ENCODE measurements around the gene ATG16L1. TPM values are rescaled to one million over a fixed set of nuclear protein-coding genes. Genes with fewer than 3 reads are reported as not detected.
A peak's percentile ranks its signal among the peaks of the same experiment; 100 is the strongest.

Gene ATG16L1
- total RNA-seq, 1 donor from 2014 or later: 18.3 TPM

DNA sequence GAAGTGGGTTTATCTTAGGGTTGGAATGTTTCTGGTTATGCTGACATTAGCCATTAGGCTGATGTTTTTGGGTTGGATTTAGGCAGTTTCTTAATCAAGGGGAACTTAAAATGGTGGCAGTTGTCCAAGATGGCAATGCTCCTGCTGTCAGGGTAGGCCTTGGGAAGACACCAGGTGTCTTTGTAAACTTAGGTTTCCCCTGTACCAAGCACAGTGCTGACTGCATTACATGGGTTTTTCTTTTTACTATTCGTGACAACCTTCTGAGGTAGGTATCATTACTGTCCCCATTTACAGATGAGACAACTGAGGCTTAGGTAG, 528 bp upstream of the ATG16L1 start:
- peaks cover 0 to 8% (median 0%) of the 10 kb centered on the region in 3 donors for H3K36me3 ChIP-seq (ENCODE audit: control insufficient read depth in 3 of 3, insufficient read depth in 3 of 3, low read length in 3 of 3)
- peak overlapping the region; percentile 74 to 95 (median 94) for H3K4me3 ChIP-seq (ENCODE audit: low read length in 3 of 3)
- no peaks in the 10 kb centered on the region for H3K9me3 ChIP-seq (ENCODE audit: control insufficient read depth in 3 of 3, low read length in 3 of 3)
- peak overlapping the region; percentile 54 to 84 (median 68) for H3K9ac ChIP-seq (ENCODE audit: low read depth in 1 of 3, low read length in 3 of 3)
- H3K27ac ChIP-seq (ENCODE audit: low read depth, low read length): peak overlapping the region; percentile 75
- H3K4me1 ChIP-seq (ENCODE audit: control insufficient read depth in 3 of 3, insufficient read depth in 3 of 3, low read length in 3 of 3): peaks cover 11 to 21% (median 17%) of the 10 kb centered on the region in 3 donors
- no peaks in the 10 kb centered on the region for H3K27me3 ChIP-seq (ENCODE audit: control insufficient read depth in 3 of 3, insufficient read depth in 3 of 3, low read length in 3 of 3)

DNA sequence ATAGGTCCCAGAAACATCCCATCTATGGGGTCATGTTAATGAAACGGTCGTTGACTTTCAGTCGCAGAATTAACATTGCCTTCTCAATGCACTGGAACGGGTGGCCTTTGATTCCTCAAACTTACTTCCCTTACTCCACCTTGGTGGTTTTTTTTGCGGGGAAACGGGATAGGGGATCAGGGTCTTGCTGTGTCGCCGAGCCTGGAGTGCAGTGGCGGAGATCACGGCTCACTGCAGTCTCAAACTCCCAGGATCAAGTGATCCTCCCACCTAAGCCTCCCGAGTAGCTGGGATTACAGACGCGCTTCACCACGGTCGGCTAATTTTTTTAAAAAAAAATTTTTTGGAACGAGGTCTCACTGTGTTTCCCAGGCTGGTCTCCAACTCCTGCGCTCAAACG, 754 bp downstream of the ATG16L1 start:
- H3K27ac ChIP-seq (ENCODE audit: low read depth, low read length): peak overlapping the region; percentile 44
- peaks cover 11 to 21% (median 17%) of the 10 kb centered on the region in 3 donors for H3K4me1 ChIP-seq (ENCODE audit: control insufficient read depth in 3 of 3, insufficient read depth in 3 of 3, low read length in 3 of 3)
- peak overlapping the region; percentile 94 to 96 (median 95) for H3K4me3 ChIP-seq (ENCODE audit: low read length in 3 of 3)
- H3K9me3 ChIP-seq (ENCODE audit: control insufficient read depth in 3 of 3, low read length in 3 of 3): no peaks in the 10 kb centered on the region
- H3K9ac ChIP-seq (ENCODE audit: low read depth in 1 of 3, low read length in 3 of 3): peak overlapping the region; percentile 84 to 92 (median 90)
- no peaks in the 10 kb centered on the region for H3K27me3 ChIP-seq (ENCODE audit: control insufficient read depth in 3 of 3, insufficient read depth in 3 of 3, low read length in 3 of 3)
- H3K36me3 ChIP-seq (ENCODE audit: control insufficient read depth in 3 of 3, insufficient read depth in 3 of 3, low read length in 3 of 3): peaks cover 2 to 15% (median 2%) of the 10 kb centered on the region in 3 donors

DNA sequence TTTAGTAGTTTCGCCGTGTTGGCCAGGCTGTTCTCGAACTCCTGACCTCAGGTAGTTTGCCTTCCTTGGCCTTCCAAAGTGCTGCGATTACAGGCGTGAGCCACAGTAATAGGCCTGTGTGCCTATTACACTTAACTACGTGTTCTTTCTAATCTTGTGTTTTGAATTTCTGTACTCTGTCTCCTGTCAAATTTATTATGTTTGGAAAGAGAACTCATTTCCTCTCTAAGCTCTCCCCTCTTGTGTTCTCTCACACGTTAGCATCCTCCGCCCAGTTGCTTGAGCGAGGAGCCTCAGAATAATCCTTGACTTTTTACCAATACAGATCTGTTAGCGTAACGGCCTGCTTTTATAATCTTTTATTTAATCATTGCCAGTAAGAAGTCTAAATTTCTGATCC, 3.7 kb downstream of the ATG16L1 start:
- peaks cover 4 to 38% (median 25%) of the 10 kb centered on the region in 3 donors for H3K36me3 ChIP-seq (ENCODE audit: control insufficient read depth in 3 of 3, insufficient read depth in 3 of 3, low read length in 3 of 3)
- peaks cover 11 to 21% (median 17%) of the 10 kb centered on the region in 3 donors for H3K4me1 ChIP-seq (ENCODE audit: control insufficient read depth in 3 of 3, insufficient read depth in 3 of 3, low read length in 3 of 3)
- H3K27ac ChIP-seq (ENCODE audit: low read depth, low read length): no peak overlapping the region

GRCh38 chr2:233256048-233256447, 4.6 kb downstream of the ATG16L1 start:
- Histone ChIP-seq H3K36me3 (ENCODE audit: control insufficient read depth in 3 of 3, insufficient read depth in 3 of 3, low read length in 3 of 3) (peaks cover 8 to 42% (median 25%) of the 10 kb centered on the region in 3 donors), H3K4me1 (ENCODE audit: control insufficient read depth in 3 of 3, insufficient read depth in 3 of 3, low read length in 3 of 3) (peaks cover 11 to 21% (median 17%) of the 10 kb centered on the region in 3 donors), H3K27ac (ENCODE audit: low read depth, low read length) (no peak overlapping the region)

More for the DNA sequence above, 3.7 kb downstream of the ATG16L1 start:
- Histone ChIP-seq H3K27me3 (ENCODE audit: control insufficient read depth in 3 of 3, insufficient read depth in 3 of 3, low read length in 3 of 3) (no peaks in the 10 kb centered on the region), H3K9ac (ENCODE audit: low read depth in 1 of 3, low read length in 3 of 3) (no peak overlapping the region), H3K9me3 (ENCODE audit: control insufficient read depth in 3 of 3, low read length in 3 of 3) (no peaks in the 10 kb centered on the region), H3K4me3 (ENCODE audit: low read length in 3 of 3) (no peak overlapping the region)

GRCh38 chr2:233258211-233258610, 6.7 kb downstream of the ATG16L1 start:
- Histone ChIP-seq H3K9me3 (ENCODE audit: control insufficient read depth in 3 of 3, low read length in 3 of 3) (no peaks in the 10 kb centered on the region), H3K9ac (ENCODE audit: low read depth in 1 of 3, low read length in 3 of 3) (no peak overlapping the region), H3K27ac (ENCODE audit: low read depth, low read length) (no peak overlapping the region), H3K27me3 (ENCODE audit: control insufficient read depth in 3 of 3, insufficient read depth in 3 of 3, low read length in 3 of 3) (no peaks in the 10 kb centered on the region), H3K4me3 (ENCODE audit: low read length in 3 of 3) (no peak overlapping the region), H3K4me1 (ENCODE audit: control insufficient read depth in 3 of 3, insufficient read depth in 3 of 3, low read length in 3 of 3) (peaks cover 2 to 10% (median 6%) of the 10 kb centered on the region in 3 donors), H3K36me3 (ENCODE audit: control insufficient read depth in 3 of 3, insufficient read depth in 3 of 3, low read length in 3 of 3) (peaks cover 22 to 56% (median 44%) of the 10 kb centered on the region in 3 donors)

More at GRCh38 chr2:233256048-233256447, 4.6 kb downstream of the ATG16L1 start:
- H3K9ac ChIP-seq (ENCODE audit: low read depth in 1 of 3, low read length in 3 of 3): no peak overlapping the region
- no peak overlapping the region for H3K4me3 ChIP-seq (ENCODE audit: low read length in 3 of 3)
- H3K27me3 ChIP-seq (ENCODE audit: control insufficient read depth in 3 of 3, insufficient read depth in 3 of 3, low read length in 3 of 3): no peaks in the 10 kb centered on the region
- H3K9me3 ChIP-seq (ENCODE audit: control insufficient read depth in 3 of 3, low read length in 3 of 3): no peaks in the 10 kb centered on the region

DNA sequence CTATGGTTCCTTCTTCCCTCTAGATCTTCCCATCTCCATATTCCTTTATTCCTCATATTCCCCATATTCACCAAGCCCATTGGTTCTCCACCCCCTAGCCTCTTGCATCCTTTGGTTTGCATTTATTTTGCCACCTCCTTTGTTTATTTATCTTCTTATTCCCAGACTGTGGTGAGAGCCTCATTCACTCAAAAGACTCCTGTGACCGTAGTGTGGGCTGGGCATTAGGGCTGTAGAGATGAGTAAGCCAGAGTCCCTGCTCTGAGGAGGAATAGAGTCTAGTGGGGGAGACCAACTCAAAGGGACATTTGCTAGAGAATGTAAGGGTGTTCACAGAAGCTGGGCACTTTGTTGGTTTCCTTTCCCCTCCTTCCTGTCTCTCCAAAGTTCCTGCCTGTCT, 8.3 kb downstream of the ATG16L1 start:
- no peak overlapping the region for H3K4me3 ChIP-seq (ENCODE audit: low read length in 3 of 3)
- no peak overlapping the region for H3K9ac ChIP-seq (ENCODE audit: low read depth in 1 of 3, low read length in 3 of 3)
- peaks cover 36 to 65% (median 59%) of the 10 kb centered on the region in 3 donors for H3K36me3 ChIP-seq (ENCODE audit: control insufficient read depth in 3 of 3, insufficient read depth in 3 of 3, low read length in 3 of 3)
- no peaks in the 10 kb centered on the region for H3K4me1 ChIP-seq (ENCODE audit: control insufficient read depth in 3 of 3, insufficient read depth in 3 of 3, low read length in 3 of 3)
- no peaks in the 10 kb centered on the region for H3K9me3 ChIP-seq (ENCODE audit: control insufficient read depth in 3 of 3, low read length in 3 of 3)
- H3K27me3 ChIP-seq (ENCODE audit: control insufficient read depth in 3 of 3, insufficient read depth in 3 of 3, low read length in 3 of 3): no peaks in the 10 kb centered on the region
- no peak overlapping the region for H3K27ac ChIP-seq (ENCODE audit: low read depth, low read length)

- no peaks in the 10 kb centered on the region for H3K4me1 ChIP-seq (ENCODE audit: control insufficient read depth in 3 of 3, insufficient read depth in 3 of 3, low read length in 3 of 3)
- H3K9ac ChIP-seq (ENCODE audit: low read depth in 1 of 3, low read length in 3 of 3): no peak overlapping the region
- no peak overlapping the region for H3K4me3 ChIP-seq (ENCODE audit: low read length in 3 of 3)
- H3K36me3 ChIP-seq (ENCODE audit: control insufficient read depth in 3 of 3, insufficient read depth in 3 of 3, low read length in 3 of 3): peaks cover 40 to 71% (median 68%) of the 10 kb centered on the region in 3 donors
- H3K27me3 ChIP-seq (ENCODE audit: control insufficient read depth in 3 of 3, insufficient read depth in 3 of 3, low read length in 3 of 3): no peaks in the 10 kb centered on the region
- no peak overlapping the region for H3K27ac ChIP-seq (ENCODE audit: low read depth, low read length)
- no peaks in the 10 kb centered on the region for H3K9me3 ChIP-seq (ENCODE audit: control insufficient read depth in 3 of 3, low read length in 3 of 3)
These were observed 9.2 kb downstream of the ATG16L1 start for GRCh38 chr2:233260661-233261060.

GRCh38 chr2:233261819-233262555, 10.5 kb downstream of the ATG16L1 start:
- Histone ChIP-seq H3K36me3 (ENCODE audit: control insufficient read depth in 3 of 3, insufficient read depth in 3 of 3, low read length in 3 of 3) (peaks cover 45 to 81% (median 77%) of the 10 kb centered on the region in 3 donors), H3K27ac (ENCODE audit: low read depth, low read length) (no peak overlapping the region)

GRCh38 chr2:233262562-233262961, 11.1 kb downstream of the ATG16L1 start:
- no peak overlapping the region for H3K4me3 ChIP-seq (ENCODE audit: low read length in 3 of 3)
- no peak overlapping the region for H3K27ac ChIP-seq (ENCODE audit: low read depth, low read length)
- H3K9me3 ChIP-seq (ENCODE audit: control insufficient read depth in 3 of 3, low read length in 3 of 3): no peaks in the 10 kb centered on the region
- H3K9ac ChIP-seq (ENCODE audit: low read depth in 1 of 3, low read length in 3 of 3): no peak overlapping the region
- no peaks in the 10 kb centered on the region for H3K4me1 ChIP-seq (ENCODE audit: control insufficient read depth in 3 of 3, insufficient read depth in 3 of 3, low read length in 3 of 3)
- peaks cover 45 to 77% (median 77%) of the 10 kb centered on the region in 3 donors for H3K36me3 ChIP-seq (ENCODE audit: control insufficient read depth in 3 of 3, insufficient read depth in 3 of 3, low read length in 3 of 3)
- no peaks in the 10 kb centered on the region for H3K27me3 ChIP-seq (ENCODE audit: control insufficient read depth in 3 of 3, insufficient read depth in 3 of 3, low read length in 3 of 3)

More at GRCh38 chr2:233261819-233262555, 10.5 kb downstream of the ATG16L1 start:
- Histone ChIP-seq H3K9ac (ENCODE audit: low read depth in 1 of 3, low read length in 3 of 3) (no peak overlapping the region), H3K27me3 (ENCODE audit: control insufficient read depth in 3 of 3, insufficient read depth in 3 of 3, low read length in 3 of 3) (no peaks in the 10 kb centered on the region), H3K4me1 (ENCODE audit: control insufficient read depth in 3 of 3, insufficient read depth in 3 of 3, low read length in 3 of 3) (no peaks in the 10 kb centered on the region), H3K9me3 (ENCODE audit: control insufficient read depth in 3 of 3, low read length in 3 of 3) (no peaks in the 10 kb centered on the region), H3K4me3 (ENCODE audit: low read length in 3 of 3) (no peak overlapping the region)

DNA sequence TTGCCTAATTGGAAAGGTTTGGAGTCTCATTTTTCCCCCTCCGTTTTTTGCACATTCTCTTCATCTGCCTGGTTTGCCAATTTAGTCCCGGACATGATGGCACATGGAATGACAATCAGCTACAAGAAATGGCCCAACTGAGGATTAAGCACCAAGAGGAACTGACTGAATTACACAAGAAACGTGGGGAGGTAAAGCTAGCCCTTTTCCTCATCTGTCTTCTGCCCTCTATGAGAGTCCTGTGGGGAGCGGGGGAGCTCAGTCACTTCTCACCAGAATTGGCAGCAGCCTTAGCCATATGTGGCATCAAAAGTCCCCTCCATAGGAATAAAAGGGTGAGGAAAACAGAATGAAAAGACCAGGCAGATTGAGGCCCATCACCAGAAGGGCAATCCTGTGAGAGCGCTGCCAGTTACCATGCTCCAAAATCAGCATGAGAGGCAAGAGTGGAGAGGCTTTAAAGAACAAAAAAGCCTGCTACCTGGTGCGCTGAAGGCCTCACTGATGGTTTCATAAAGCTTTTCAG, 11.6 kb downstream of the ATG16L1 start:
- Histone ChIP-seq H3K27me3 (ENCODE audit: control insufficient read depth in 3 of 3, insufficient read depth in 3 of 3, low read length in 3 of 3) (no peaks in the 10 kb centered on the region), H3K9ac (ENCODE audit: low read depth in 1 of 3, low read length in 3 of 3) (no peak overlapping the region), H3K9me3 (ENCODE audit: control insufficient read depth in 3 of 3, low read length in 3 of 3) (no peaks in the 10 kb centered on the region), H3K4me1 (ENCODE audit: control insufficient read depth in 3 of 3, insufficient read depth in 3 of 3, low read length in 3 of 3) (no peaks in the 10 kb centered on the region), H3K36me3 (ENCODE audit: control insufficient read depth in 3 of 3, insufficient read depth in 3 of 3, low read length in 3 of 3) (peaks cover 49 to 80% (median 78%) of the 10 kb centered on the region in 3 donors), H3K4me3 (ENCODE audit: low read length in 3 of 3) (no peak overlapping the region), H3K27ac (ENCODE audit: low read depth, low read length) (no peak overlapping the region)

All from skeletal muscle tissue (tissue), 4 donors.